Panc1 (cell line): ENCODE measurements around the gene MBTD1. TPM values are rescaled to one million over a fixed set of nuclear protein-coding genes. Genes with fewer than 3 reads are reported as not detected.

Source experiments
- ATAC-seq: fragments of 200-7000 bp; cut with Tn5 transposase; 2 replicates; pipeline ENCODE4 v1.9.1; 2020; ENCODE audit warnings: mild to moderate bottlenecking, moderate library complexity
- BruUV-seq: library from RNA; stranded (reverse); fragments of 400-500 nt; replicated peaks from 2 replicates; lab custom pipeline; 2021; lab: Mats Ljungman, UMichigan
- CTCF ChIA-PET: fragments of 300-600 bp; sonication (Branson Sonifier 250); formaldehyde crosslinking; loops from one replicate; lab custom pipeline; 2022; ENCODE audit warnings: antibody characterized with exemption; lab: Charles Lee
- POLR2A ChIA-PET: fragments of 300-600 bp; sonication (Branson Sonifier 250); formaldehyde crosslinking; loops from one replicate; lab custom pipeline; 2022; ENCODE audit warnings: antibody characterized with exemption; lab: Charles Lee
- DNase-seq: peaks from one replicate; pipeline ENCODE4 v3.0.0-alpha.2; 2010; ENCODE audit warnings: low read depth, low spot score
- H3K27ac ChIP-seq: 2 replicates; pipeline ENCODE4 v1.5.1; 2011; ENCODE audit warnings: mild to moderate bottlenecking, low read length, inconsistent platforms
- H3K27me3 ChIP-seq: fragments of 200-500 bp; sonication (Bioruptor generic); 2 replicates; pipeline ENCODE4 v1.6.0; 2014; ENCODE audit warnings: low read length, inconsistent platforms; ENCODE audit not compliant: control insufficient read depth, insufficient read depth
- H3K36me3 ChIP-seq: fragments of 200-500 bp; sonication (Bioruptor generic); 2 replicates; pipeline ENCODE4 v1.5.1; 2014; ENCODE audit warnings: inconsistent platforms, mild to moderate bottlenecking, low read length, moderate library complexity; ENCODE audit not compliant: control insufficient read depth, insufficient read depth
- H3K4me1 ChIP-seq: 2 replicates; pipeline ENCODE4 v1.5.1; 2011; ENCODE audit warnings: inconsistent platforms, mild to moderate bottlenecking, low read length, moderate library complexity; ENCODE audit not compliant: control insufficient read depth, insufficient read depth
- H3K4me3 ChIP-seq, 2 experiments: 2 replicates each; pipeline ENCODE4 v1.5.1; 2011 to 2012; ENCODE audit warnings: low read depth in 2 of 2, low read length in 2 of 2, mild to moderate bottlenecking in 2 of 2, inconsistent platforms in 1 of 2, moderate library complexity in 1 of 2
- H3K9me3 ChIP-seq: fragments of 200-500 bp; sonication (Bioruptor generic); 2 replicates; pipeline ENCODE4 v1.5.1; 2014; ENCODE audit warnings: low read depth, mild to moderate bottlenecking, inconsistent platforms, low read length, moderate library complexity; ENCODE audit not compliant: control insufficient read depth, insufficient read depth
- POLR2AphosphoS5 ChIP-seq: IDR thresholded peaks from 2 replicates; pipeline ENCODE4 v1.6.1; 2012; ENCODE audit warnings: mild to moderate bottlenecking, low read depth, low read length, moderate library complexity
- SIN3A ChIP-seq: IDR thresholded peaks from 2 replicates; pipeline ENCODE4 v1.6.1; 2012; ENCODE audit warnings: low read depth, mild to moderate bottlenecking, low read length, moderate library complexity, borderline replicate concordance; ENCODE audit not compliant: insufficient read depth
- TCF7L2 ChIP-seq: IDR thresholded peaks from 2 replicates; pipeline ENCODE4 v1.6.1; 2011; ENCODE audit warnings: mild to moderate bottlenecking, low read depth, low read length, inconsistent platforms
- in situ Hi-C: cut with HindIII; loops from 2 replicates; pipeline ENCODE4 v1.10.0; 2016; ENCODE audit warnings: low sequenced_read_pairs, low pct_unique_long_range_greater_than_20kb
- intact Hi-C: fragments of 100-400 bp; cut with micrococcal nuclease; formaldehyde crosslinking; loops from one replicate; pipeline ENCODE4 v1.10.0; 2022; ENCODE audit not compliant: unreplicated experiment
- total RNA-seq: library from RNA; stranded (reverse); gene quantifications from one replicate; pipeline ENCODE4 v1.2.1, GENCODE V29; 2021; ENCODE audit not compliant: unreplicated experiment
- TF ChIP-seq, protein P1 (sequence below): fragments of 450-650 bp; IDR thresholded peaks from 2 replicates; pipeline ENCODE4 v1.5.1; 2017; ENCODE audit warnings: mild to moderate bottlenecking
- TF ChIP-seq, protein P2 (sequence below), 2 experiments: IDR thresholded peaks; 2 replicates each; pipeline ENCODE4 v1.6.1; 2011 to 2012; ENCODE audit warnings: low read depth in 2 of 2, control low read depth in 1 of 2, low read length in 1 of 2, mild to moderate bottlenecking in 1 of 2, moderate library complexity in 1 of 2; ENCODE audit not compliant: insufficient read depth in 1 of 2

Gene MBTD1
- total RNA-seq, 1 experiment from 2014 or later: 16.6 TPM

DNA sequence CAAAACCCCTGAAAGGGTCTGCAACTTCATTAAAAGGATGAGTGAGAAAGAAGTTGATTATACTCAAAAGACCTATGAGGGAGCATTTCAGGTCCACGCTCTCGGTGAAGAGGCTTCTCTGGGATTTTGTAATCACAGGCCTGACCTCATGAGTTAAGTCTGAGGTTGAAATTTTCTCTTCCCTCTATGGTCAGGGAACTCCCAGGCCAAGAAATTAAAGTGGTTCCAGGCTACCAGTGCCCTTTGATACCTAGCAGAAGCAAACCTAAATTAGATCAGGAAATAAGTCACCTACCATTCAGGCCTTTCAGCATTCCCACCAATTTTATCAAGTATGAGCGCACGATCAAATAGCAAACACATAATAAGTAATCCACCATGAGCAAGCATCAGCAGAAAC is 27.9 kb downstream of the MBTD1 start:
- intact Hi-C loops: no loop called here
- ChIA-PET CTCF (no interaction called here), POLR2A (no interaction called here)
- Histone ChIP-seq H3K9me3 (no peaks in the 10 kb centered on the region), H3K27ac (no peak overlapping the region), H3K4me1 (no peaks in the 10 kb centered on the region), H3K36me3 (no peaks in the 10 kb centered on the region), H3K27me3 (no peaks in the 10 kb centered on the region), H3K4me3 (no peak overlapping the region)
- in situ Hi-C loops: no loop called here
- no TSS peak for BruUV-seq
- TF ChIP-seq, protein P1, sequence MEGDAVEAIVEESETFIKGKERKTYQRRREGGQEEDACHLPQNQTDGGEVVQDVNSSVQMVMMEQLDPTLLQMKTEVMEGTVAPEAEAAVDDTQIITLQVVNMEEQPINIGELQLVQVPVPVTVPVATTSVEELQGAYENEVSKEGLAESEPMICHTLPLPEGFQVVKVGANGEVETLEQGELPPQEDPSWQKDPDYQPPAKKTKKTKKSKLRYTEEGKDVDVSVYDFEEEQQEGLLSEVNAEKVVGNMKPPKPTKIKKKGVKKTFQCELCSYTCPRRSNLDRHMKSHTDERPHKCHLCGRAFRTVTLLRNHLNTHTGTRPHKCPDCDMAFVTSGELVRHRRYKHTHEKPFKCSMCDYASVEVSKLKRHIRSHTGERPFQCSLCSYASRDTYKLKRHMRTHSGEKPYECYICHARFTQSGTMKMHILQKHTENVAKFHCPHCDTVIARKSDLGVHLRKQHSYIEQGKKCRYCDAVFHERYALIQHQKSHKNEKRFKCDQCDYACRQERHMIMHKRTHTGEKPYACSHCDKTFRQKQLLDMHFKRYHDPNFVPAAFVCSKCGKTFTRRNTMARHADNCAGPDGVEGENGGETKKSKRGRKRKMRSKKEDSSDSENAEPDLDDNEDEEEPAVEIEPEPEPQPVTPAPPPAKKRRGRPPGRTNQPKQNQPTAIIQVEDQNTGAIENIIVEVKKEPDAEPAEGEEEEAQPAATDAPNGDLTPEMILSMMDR: no peak
- no peak for TF ChIP-seq SIN3A
- TF ChIP-seq TCF7L2: no peak
- no peak for TF ChIP-seq POLR2AphosphoS5
- TF ChIP-seq, protein P2, sequence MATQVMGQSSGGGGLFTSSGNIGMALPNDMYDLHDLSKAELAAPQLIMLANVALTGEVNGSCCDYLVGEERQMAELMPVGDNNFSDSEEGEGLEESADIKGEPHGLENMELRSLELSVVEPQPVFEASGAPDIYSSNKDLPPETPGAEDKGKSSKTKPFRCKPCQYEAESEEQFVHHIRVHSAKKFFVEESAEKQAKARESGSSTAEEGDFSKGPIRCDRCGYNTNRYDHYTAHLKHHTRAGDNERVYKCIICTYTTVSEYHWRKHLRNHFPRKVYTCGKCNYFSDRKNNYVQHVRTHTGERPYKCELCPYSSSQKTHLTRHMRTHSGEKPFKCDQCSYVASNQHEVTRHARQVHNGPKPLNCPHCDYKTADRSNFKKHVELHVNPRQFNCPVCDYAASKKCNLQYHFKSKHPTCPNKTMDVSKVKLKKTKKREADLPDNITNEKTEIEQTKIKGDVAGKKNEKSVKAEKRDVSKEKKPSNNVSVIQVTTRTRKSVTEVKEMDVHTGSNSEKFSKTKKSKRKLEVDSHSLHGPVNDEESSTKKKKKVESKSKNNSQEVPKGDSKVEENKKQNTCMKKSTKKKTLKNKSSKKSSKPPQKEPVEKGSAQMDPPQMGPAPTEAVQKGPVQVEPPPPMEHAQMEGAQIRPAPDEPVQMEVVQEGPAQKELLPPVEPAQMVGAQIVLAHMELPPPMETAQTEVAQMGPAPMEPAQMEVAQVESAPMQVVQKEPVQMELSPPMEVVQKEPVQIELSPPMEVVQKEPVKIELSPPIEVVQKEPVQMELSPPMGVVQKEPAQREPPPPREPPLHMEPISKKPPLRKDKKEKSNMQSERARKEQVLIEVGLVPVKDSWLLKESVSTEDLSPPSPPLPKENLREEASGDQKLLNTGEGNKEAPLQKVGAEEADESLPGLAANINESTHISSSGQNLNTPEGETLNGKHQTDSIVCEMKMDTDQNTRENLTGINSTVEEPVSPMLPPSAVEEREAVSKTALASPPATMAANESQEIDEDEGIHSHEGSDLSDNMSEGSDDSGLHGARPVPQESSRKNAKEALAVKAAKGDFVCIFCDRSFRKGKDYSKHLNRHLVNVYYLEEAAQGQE (IDR thresholded peaks at IDR 0.05; ENCODE audit: insufficient read depth in 1 of 2, low read depth in 2 of 2, low read length in 1 of 2): no peak
- DNase-seq (no peak), ATAC-seq (no peak)

DNA sequence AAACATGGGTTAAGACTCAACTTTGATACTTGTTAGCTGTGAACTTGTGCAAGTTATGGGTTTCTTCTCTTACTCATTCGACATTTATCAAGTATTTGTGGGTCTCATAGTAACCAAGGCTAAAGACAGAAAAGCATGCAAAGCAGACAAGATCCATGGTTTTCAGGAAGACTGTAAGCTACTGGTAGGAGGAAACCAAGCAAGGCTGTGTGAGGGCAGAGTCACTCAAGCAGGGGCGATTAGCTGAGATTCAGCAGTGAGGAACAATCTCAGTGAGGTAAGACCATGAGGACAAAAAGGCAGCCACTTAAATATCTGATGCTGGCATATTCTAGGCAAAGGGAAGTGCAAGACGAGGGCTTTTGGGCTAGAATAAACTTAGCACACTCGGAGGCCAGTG is 29.5 kb downstream of the MBTD1 start:
- ATAC-seq (peak; percentile 42; the same call in 1 of the 2 replicates), DNase-seq (no peak)
- POLR2A ChIA-PET: no interaction called here
- Histone ChIP-seq H3K27ac (no peak overlapping the region), H3K36me3 (no peaks in the 10 kb centered on the region), H3K4me3 (no peak overlapping the region), H3K9me3 (no peaks in the 10 kb centered on the region), H3K27me3 (no peaks in the 10 kb centered on the region), H3K4me1 (no peaks in the 10 kb centered on the region)
- in situ Hi-C loops (no loop called here), intact Hi-C loops (no loop called here)
- TF ChIP-seq TCF7L2 (no peak), POLR2AphosphoS5 (no peak), SIN3A (no peak)
- TF ChIP-seq, protein P2 (IDR thresholded peaks at IDR 0.05; ENCODE audit: insufficient read depth in 1 of 2, low read depth in 2 of 2, low read length in 1 of 2): no peak
- TF ChIP-seq, protein P1: no peak
- no TSS peak for BruUV-seq
- CTCF ChIA-PET: no interaction called here
